HepG2 (cell line): ENCODE measurements around the gene EML2. TPM values are rescaled to one million over a fixed set of nuclear protein-coding genes. Genes with fewer than 3 reads are reported as not detected.

Experiments used
- ATAC-seq: fragments of 200-7000 bp; cut with Tn5 transposase; 3 replicates; pipeline ENCODE4 v1.9.1; 2020; ENCODE audit warnings: mild to moderate bottlenecking, moderate library complexity
- BruUV-seq: library from RNA; stranded (reverse); fragments of 400-500 nt; replicated peaks from 2 replicates; lab custom pipeline; 2021; lab: Mats Ljungman, UMichigan
- CTCF ChIA-PET: fragments of 300-600 bp; formaldehyde crosslinking; extraction: SDS; loops from one replicate; lab custom pipeline; 2021; ENCODE audit warnings: low total read pairs, inconsistent platforms, low intra/inter-chr PET ratio; lab: Yijun Ruan, JAX
- POLR2A ChIA-PET: fragments of 350-600 bp; sonication (Branson Sonifier 250); formaldehyde crosslinking; loops from one replicate; lab custom pipeline; 2020; ENCODE audit warnings: antibody characterized with exemption, inconsistent platforms; lab: Yijun Ruan, JAX
- DNase-seq: peaks from one replicate; pipeline ENCODE4 v3.0.0-alpha.2; 2015; ENCODE audit warnings: low spot score
- FAIRE-seq: peaks from 3 replicates; lab custom pipeline; 2011; peaks lifted over from hg19 to GRCh38; lab: Jason Lieb, UNC
- H2AFZ ChIP-seq: one replicate; pipeline ENCODE4 v1.6.1; 2011; ENCODE audit warnings: low read length, inconsistent platforms
- H3K27ac ChIP-seq: fragments of 300-600 bp; 3 replicates; pipeline ENCODE4 v1.8.0; 2011; ENCODE audit warnings: mixed run types, mild to moderate bottlenecking, mixed read lengths, low read length, inconsistent platforms; ENCODE audit not compliant: insufficient read depth; ENCODE audit errors: extremely low read length
- H3K27me3 ChIP-seq, 2 experiments: fragments of 200-600 bp in 1 of 2; 2 replicates in 1 of 2; 3 replicates in 1 of 2; pipeline versions ENCODE4 v1.6.0 to v1.8.0; 2011; ENCODE audit warnings: low read length in 2 of 2, mild to moderate bottlenecking in 2 of 2, moderate library complexity in 2 of 2, inconsistent platforms in 1 of 2; ENCODE audit not compliant: insufficient read depth in 2 of 2, control insufficient read depth in 1 of 2
- H3K36me3 ChIP-seq, 2 experiments: fragments of 200-600 bp in 1 of 2; replicated peaks in 1 of 2; 2 replicates in 1 of 2; 3 replicates in 1 of 2; pipeline versions ENCODE4 v1.5.1 to v1.8.0; 2011; ENCODE audit warnings: low read length in 2 of 2, inconsistent platforms in 1 of 2; ENCODE audit not compliant: insufficient read depth in 2 of 2, control insufficient read depth in 1 of 2
- H3K4me1 ChIP-seq: 2 replicates; pipeline ENCODE4 v1.5.1; 2012; ENCODE audit warnings: low read length, inconsistent platforms; ENCODE audit not compliant: insufficient read depth
- H3K4me2 ChIP-seq: 2 replicates; pipeline ENCODE4 v1.6.0; 2011; ENCODE audit warnings: low read depth, low read length, inconsistent platforms
- H3K4me3 ChIP-seq, 3 experiments: fragments of 200-600 bp in 1 of 3; sonication (generic), shearing (Covaris generic) in 1 of 3; replicated peaks in 1 of 3; 2 replicates each; pipeline ENCODE4 v1.5.1; 2011 to 2016; ENCODE audit warnings: low read length in 3 of 3, inconsistent platforms in 2 of 3, low read depth in 2 of 3, mild to moderate bottlenecking in 2 of 3, control low read depth in 1 of 3, mixed read lengths in 1 of 3; ENCODE audit not compliant: insufficient read depth in 1 of 3
- H3K79me2 ChIP-seq: one replicate; pipeline ENCODE4 v1.6.1; 2011; ENCODE audit warnings: low read length, inconsistent platforms; ENCODE audit not compliant: insufficient read depth
- H3K9ac ChIP-seq: 2 replicates; pipeline ENCODE4 v1.6.0; 2011; ENCODE audit warnings: mild to moderate bottlenecking, low read depth, low read length, inconsistent platforms; ENCODE audit not compliant: insufficient read depth
- H3K9me3 ChIP-seq: 2 replicates; pipeline ENCODE4 v1.5.1; 2012; ENCODE audit warnings: mild to moderate bottlenecking, low read length
- H4K20me1 ChIP-seq: 2 replicates; pipeline ENCODE4 v1.6.0; 2011; ENCODE audit warnings: inconsistent platforms, mild to moderate bottlenecking, low read length, moderate library complexity; ENCODE audit not compliant: insufficient read depth
- ARNTL ChIP-seq: sonication (generic); formaldehyde crosslinking; IDR thresholded peaks from 2 replicates; pipeline ENCODE4 v1.4.0; 2020; ENCODE audit warnings: mild to moderate bottlenecking, missing genetic modification reagents
- ATF7 ChIP-seq, 2 experiments: fragments of 450-650 bp in 1 of 2; sonication (generic) in 1 of 2; formaldehyde crosslinking in 1 of 2; IDR thresholded peaks; 2 replicates each; pipeline versions ENCODE4 v1.4.0 to v1.6.1; 2016 to 2020; ENCODE audit warnings: antibody characterized with exemption in 1 of 2, mild to moderate bottlenecking in 1 of 2, missing genetic modification reagents in 1 of 2
- CEBPG ChIP-seq: IDR thresholded peaks from 2 replicates; pipeline ENCODE4 v1.6.1; 2016
- RFX1 ChIP-seq: fragments of 450-650 bp; IDR thresholded peaks from 2 replicates; pipeline ENCODE4 v1.6.1; 2017
- ZNF569 ChIP-seq: sonication (generic); formaldehyde crosslinking; IDR thresholded peaks from 2 replicates; pipeline ENCODE4 v1.5.0; 2020; ENCODE audit warnings: mild to moderate bottlenecking, missing genetic modification reagents, moderate library complexity, borderline replicate concordance
- WGBS: methylation state at CpG from one replicate; pipeline ENCODE4 v1.1.6; 2017; ENCODE audit warnings: low lambda C conversion rate; 5-methylcytosine and 5-hydroxymethylcytosine counted together
- in situ Hi-C: cut with HindIII; loops from 2 replicates; pipeline ENCODE4 v1.10.0; 2017; ENCODE audit warnings: low pct_unique_long_range_greater_than_20kb; ENCODE audit not compliant: extremely low pct_ligation_motif_present
- intact Hi-C: fragments of 100-400 bp; cut with micrococcal nuclease; formaldehyde crosslinking; loops from one replicate; pipeline ENCODE4 v1.10.0; 2022; ENCODE audit not compliant: unreplicated experiment
- polyA plus RNA-seq, 8 experiments: library from polyadenylated mRNA; depleted of rRNA in 3 of 8; stranded (reverse) in 7 of 8; unstranded in 1 of 8; fragments of >200 nt; fragmentation: Illumina TruSeq in 4 of 8; extraction: Trizol in 4 of 8; gene quantifications; 2 replicates each; pipeline versions ENCODE4 v1.2.1 to v1.2.3, GENCODE V29; 2011 to 2016; ENCODE audit warnings: low read depth in 4 of 8, missing spikeins in 1 of 8, mixed read lengths in 1 of 8; ENCODE audit not compliant: insufficient read depth in 1 of 8
- total RNA-seq, 5 experiments: library from RNA; depleted of rRNA; stranded (reverse); fragments of >200 nt; fragmentation: Illumina TruSeq; extraction: Trizol; gene quantifications; 2 replicates each; pipeline ENCODE4 v1.2.3, GENCODE V29; 2016; ENCODE audit warnings: low read depth in 1 of 5
- TF ChIP-seq, protein P1 (sequence below): sonication (generic); formaldehyde crosslinking; IDR thresholded peaks from 2 replicates; pipeline ENCODE4 v1.5.0; 2020; ENCODE audit warnings: missing genetic modification reagents

EML2 gene
- total and polyA plus RNA-seq, 2 of the 13 experiments (the other 11 are each of a cell fraction or from before 2014, with no cell fraction given) = 7.3 to 12.9 TPM

DNA sequence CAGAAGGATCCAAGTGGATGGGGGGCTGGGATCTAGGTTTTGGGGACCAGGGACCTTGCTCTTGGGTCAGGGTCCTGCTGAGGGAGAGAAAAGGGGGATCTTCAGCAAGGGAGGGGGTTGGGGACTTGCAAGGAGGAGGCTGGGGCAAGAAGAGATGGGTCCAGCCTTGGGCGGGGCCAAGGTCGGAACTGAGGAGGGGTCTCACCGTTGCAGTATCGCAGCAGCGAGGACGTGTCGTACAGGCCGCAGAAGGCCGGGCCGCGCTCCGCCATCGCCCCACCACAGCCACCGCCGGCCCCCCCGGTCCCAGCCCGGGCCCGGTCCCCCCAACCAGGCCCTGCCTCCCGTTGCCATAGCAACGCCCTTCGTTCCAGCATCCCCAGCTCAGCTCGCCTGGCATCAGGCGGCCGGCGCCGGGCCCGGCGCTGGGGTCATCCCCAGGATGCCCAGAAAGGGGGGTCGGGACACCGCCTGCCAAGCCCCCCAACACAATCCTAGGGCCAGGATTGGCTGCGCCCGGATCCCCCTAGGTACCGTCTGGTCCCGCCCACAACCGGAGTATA lies 6.0 kb upstream of the EML2 start:
- TF ChIP-seq, protein P1, sequence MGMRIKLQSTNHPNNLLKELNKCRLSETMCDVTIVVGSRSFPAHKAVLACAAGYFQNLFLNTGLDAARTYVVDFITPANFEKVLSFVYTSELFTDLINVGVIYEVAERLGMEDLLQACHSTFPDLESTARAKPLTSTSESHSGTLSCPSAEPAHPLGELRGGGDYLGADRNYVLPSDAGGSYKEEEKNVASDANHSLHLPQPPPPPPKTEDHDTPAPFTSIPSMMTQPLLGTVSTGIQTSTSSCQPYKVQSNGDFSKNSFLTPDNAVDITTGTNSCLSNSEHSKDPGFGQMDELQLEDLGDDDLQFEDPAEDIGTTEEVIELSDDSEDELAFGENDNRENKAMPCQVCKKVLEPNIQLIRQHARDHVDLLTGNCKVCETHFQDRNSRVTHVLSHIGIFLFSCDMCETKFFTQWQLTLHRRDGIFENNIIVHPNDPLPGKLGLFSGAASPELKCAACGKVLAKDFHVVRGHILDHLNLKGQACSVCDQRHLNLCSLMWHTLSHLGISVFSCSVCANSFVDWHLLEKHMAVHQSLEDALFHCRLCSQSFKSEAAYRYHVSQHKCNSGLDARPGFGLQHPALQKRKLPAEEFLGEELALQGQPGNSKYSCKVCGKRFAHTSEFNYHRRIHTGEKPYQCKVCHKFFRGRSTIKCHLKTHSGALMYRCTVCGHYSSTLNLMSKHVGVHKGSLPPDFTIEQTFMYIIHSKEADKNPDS (CRISPR knock-in tag) = no peak
- TF ChIP-seq CEBPG (no peak), RFX1 (peak; percentile 53; the same call in 1 of the 2 replicates), ATF7 (IDR thresholded peaks at IDR 0.05) (no peak), ATF7 (CRISPR knock-in tag; IDR thresholded peaks at IDR 0.05) (no peak), ARNTL (CRISPR knock-in tag) (no peak), ZNF569 (CRISPR knock-in tag) (no peak)
- Histone ChIP-seq H2AFZ (no peak overlapping the region), H3K79me2 (no peaks in the 10 kb centered on the region), H4K20me1 (no peaks in the 10 kb centered on the region), H3K36me3 (no peaks in the 10 kb centered on the region), H3K9ac (no peak overlapping the region), H3K4me2 (no peak overlapping the region), H3K9me3 (no peaks in the 10 kb centered on the region), H3K4me3 (no peak overlapping the region), H3K4me1 (peaks cover 52% of the 10 kb centered on the region), H3K27me3 (peaks cover 0 to 9% of the 10 kb centered on the region in 2 experiments; a peak in 2 of 5 replicates), H3K27ac (no peak overlapping the region)
- DNase-seq (no peak), FAIRE-seq (no peak), ATAC-seq (no peak)
- intact Hi-C loops (no loop called here), in situ Hi-C loops (no loop called here)
- BruUV-seq = no TSS peak
- CTCF ChIA-PET = no interaction called here
- POLR2A ChIA-PET = no interaction called here
- WGBS = 71% methylated on average over 20 of the region's 35 CpGs
